ENCODE measurements around the gene SRPK3. TPM values are rescaled to one million over a fixed set of nuclear protein-coding genes. Genes with fewer than 3 reads are reported as not detected.

The SRPK3 gene
- total RNA-seq, 1 donor from 2014 or later: 0.18 TPM

- Mint-ChIP-seq H3K27ac (ENCODE audit: unreplicated experiment) (no peak overlapping the region), H3K4me1 (ENCODE audit: unreplicated experiment) (peaks cover 5% of the 10 kb centered on the region), H3K9me3 (ENCODE audit: unreplicated experiment) (no peaks in the 10 kb centered on the region), H3K27me3 (ENCODE audit: unreplicated experiment) (peaks cover 4% of the 10 kb centered on the region), H3K4me3 (ENCODE audit: unreplicated experiment) (no peak overlapping the region), H3K36me3 (ENCODE audit: low read depth, unreplicated experiment) (peaks cover 27% of the 10 kb centered on the region)
- DNase-seq (ENCODE audit: low spot score): no peak
- TF ChIP-seq CTCF (IDR thresholded peaks at IDR 0.05; ENCODE audit: unreplicated experiment): no peak
Measured at GRCh38 chrX:153733651-153734240, 47.1 kb upstream of the SRPK3 start.

GRCh38 chrX:153734871-153735270 lies 46.0 kb upstream of the SRPK3 start:
- Mint-ChIP-seq H3K27me3 (ENCODE audit: unreplicated experiment) (peaks cover 4% of the 10 kb centered on the region), H3K4me1 (ENCODE audit: unreplicated experiment) (peaks cover 5% of the 10 kb centered on the region), H3K36me3 (ENCODE audit: low read depth, unreplicated experiment) (peaks cover 27% of the 10 kb centered on the region), H3K9me3 (ENCODE audit: unreplicated experiment) (no peaks in the 10 kb centered on the region), H3K27ac (ENCODE audit: unreplicated experiment) (no peak overlapping the region), H3K4me3 (ENCODE audit: unreplicated experiment) (no peak overlapping the region)
- DNase-seq (ENCODE audit: low spot score): no peak
- TF ChIP-seq CTCF (IDR thresholded peaks at IDR 0.05; ENCODE audit: unreplicated experiment): no peak

GRCh38 chrX:153735274-153735673 lies 45.6 kb upstream of the SRPK3 start:
- TF ChIP-seq CTCF (IDR thresholded peaks at IDR 0.05; ENCODE audit: unreplicated experiment): no peak
- H3K4me3 Mint-ChIP-seq (ENCODE audit: unreplicated experiment): no peak overlapping the region
- no peak for DNase-seq (ENCODE audit: low spot score)
- H3K9me3 Mint-ChIP-seq (ENCODE audit: unreplicated experiment): no peaks in the 10 kb centered on the region
- peaks cover 4% of the 10 kb centered on the region for H3K27me3 Mint-ChIP-seq (ENCODE audit: unreplicated experiment)
- H3K4me1 Mint-ChIP-seq (ENCODE audit: unreplicated experiment): peaks cover 5% of the 10 kb centered on the region
- peaks cover 27% of the 10 kb centered on the region for H3K36me3 Mint-ChIP-seq (ENCODE audit: low read depth, unreplicated experiment)
- H3K27ac Mint-ChIP-seq (ENCODE audit: unreplicated experiment): no peak overlapping the region

GRCh38 chrX:153736071-153736820 lies 44.6 kb upstream of the SRPK3 start:
- DNase-seq (ENCODE audit: low spot score): no peak
- Mint-ChIP-seq H3K36me3 (ENCODE audit: low read depth, unreplicated experiment) (peaks cover 22% of the 10 kb centered on the region), H3K4me3 (ENCODE audit: unreplicated experiment) (no peak overlapping the region), H3K4me1 (ENCODE audit: unreplicated experiment) (peaks cover 5% of the 10 kb centered on the region), H3K27me3 (ENCODE audit: unreplicated experiment) (peaks cover 2% of the 10 kb centered on the region), H3K27ac (ENCODE audit: unreplicated experiment) (no peak overlapping the region), H3K9me3 (ENCODE audit: unreplicated experiment) (no peaks in the 10 kb centered on the region)
- no peak for TF ChIP-seq CTCF (IDR thresholded peaks at IDR 0.05; ENCODE audit: unreplicated experiment)

- peaks cover 15% of the 10 kb centered on the region for H3K36me3 Mint-ChIP-seq (ENCODE audit: low read depth, unreplicated experiment)
- peaks cover 2% of the 10 kb centered on the region for H3K27me3 Mint-ChIP-seq (ENCODE audit: unreplicated experiment)
- H3K9me3 Mint-ChIP-seq (ENCODE audit: unreplicated experiment): no peaks in the 10 kb centered on the region
- DNase-seq (ENCODE audit: low spot score): no peak
- H3K4me1 Mint-ChIP-seq (ENCODE audit: unreplicated experiment): peaks cover 5% of the 10 kb centered on the region
- no peak for TF ChIP-seq CTCF (IDR thresholded peaks at IDR 0.05; ENCODE audit: unreplicated experiment)
- no peak overlapping the region for H3K4me3 Mint-ChIP-seq (ENCODE audit: unreplicated experiment)
- no peak overlapping the region for H3K27ac Mint-ChIP-seq (ENCODE audit: unreplicated experiment)
Measured at GRCh38 chrX:153736871-153737441, 43.9 kb upstream of the SRPK3 start.

All from endothelial cell (in vitro differentiated cells).